GM18861 (cell line): ENCODE data around the gene CCDC110.

Source experiments
- ATAC-seq: cut with Tn5 transposase; IDR thresholded peaks from one replicate; pipeline ENCODE4 v1.9.1; 2021; ENCODE audit not compliant: unreplicated experiment

Gene CCDC110

DNA sequence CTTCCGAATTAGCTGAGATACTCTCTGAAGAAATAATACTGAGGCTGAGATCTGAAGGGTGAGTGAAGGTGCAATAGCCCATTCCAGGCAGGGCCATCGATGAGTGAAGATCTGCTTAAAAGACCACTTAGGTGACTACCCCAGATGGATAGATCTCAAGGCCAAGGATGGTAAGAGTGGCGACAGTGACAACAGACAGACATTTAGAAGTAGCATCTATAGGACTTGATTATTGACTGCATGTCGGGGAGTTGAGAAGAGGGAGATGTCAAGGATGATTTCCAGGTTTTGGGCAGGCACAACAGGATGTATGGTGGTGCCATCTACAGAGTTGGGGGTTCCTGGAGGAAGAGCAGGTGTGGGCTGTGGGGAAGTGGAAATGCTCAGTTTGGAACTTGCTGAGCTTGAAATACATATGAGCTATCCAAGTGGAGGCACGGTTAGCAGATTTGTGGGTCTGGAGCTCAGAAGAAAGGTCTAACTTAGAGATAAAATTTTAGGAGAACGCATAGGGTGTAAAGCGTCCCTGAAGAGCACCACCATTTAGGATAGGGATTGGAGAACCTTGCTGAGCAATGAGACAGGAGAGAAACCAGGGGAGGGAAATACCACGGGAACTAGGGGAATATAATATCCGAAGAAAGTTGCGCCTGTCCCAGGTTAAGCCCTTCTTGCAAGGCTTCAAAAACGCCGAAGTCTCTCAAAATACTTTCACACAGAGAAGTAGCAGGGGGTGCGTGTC lies 46.5 kb downstream of the CCDC110 start:
- no peak for ATAC-seq

DNA sequence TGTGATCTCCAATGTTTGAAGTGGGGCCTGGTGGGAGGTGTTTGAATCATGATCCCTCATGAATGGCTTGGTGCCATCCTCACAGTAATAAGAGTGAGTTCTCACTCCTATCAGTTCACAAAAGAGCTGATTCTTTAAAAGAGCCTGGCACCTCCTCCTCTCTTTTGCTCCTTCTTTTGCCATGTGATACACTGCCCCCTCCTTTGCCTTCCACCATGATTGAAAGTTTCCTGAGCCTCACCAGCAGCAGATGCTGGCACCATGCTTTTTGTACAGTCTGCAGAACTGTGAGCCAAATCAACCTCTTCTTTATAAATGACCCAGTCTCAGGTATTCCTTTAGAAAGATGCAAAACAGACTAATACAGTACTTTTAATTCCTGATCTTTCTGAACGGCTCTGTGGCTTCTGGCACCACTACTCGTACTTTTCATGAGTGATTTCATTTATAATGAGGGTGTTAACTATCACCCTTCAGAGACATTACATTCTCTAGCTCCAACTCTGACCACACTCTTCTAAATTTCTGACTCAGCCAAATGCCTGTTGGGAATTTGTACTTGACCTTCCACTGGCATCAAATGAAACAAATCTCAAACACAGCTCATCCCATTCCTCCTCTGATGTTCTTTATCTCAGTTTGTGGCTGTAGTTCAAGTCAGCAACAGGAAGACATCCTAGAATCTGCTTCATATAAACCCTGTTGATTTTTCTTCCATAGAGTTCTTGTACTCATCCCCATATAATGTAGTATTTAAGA lies 50.0 kb downstream of the CCDC110 start:
- no peak for ATAC-seq

DNA sequence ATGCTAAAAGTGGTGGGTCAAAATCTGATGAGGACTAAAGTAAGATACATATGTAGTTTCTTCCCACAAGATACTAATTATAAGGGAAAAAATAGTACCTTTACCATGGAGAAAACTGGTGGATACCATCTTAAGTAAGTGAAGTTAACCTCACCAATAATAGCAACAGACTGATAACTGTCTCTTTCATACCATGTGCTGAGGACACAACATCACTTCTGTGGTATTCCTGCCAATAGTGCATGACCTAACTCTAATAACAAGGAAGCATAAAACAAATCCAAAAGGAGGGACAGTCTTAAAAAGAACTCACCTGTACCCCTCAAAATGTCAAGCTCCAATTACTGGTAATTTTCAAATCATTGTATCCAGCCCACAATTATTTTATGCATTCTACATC lies 54.6 kb downstream of the CCDC110 start:
- no peak for ATAC-seq

DNA sequence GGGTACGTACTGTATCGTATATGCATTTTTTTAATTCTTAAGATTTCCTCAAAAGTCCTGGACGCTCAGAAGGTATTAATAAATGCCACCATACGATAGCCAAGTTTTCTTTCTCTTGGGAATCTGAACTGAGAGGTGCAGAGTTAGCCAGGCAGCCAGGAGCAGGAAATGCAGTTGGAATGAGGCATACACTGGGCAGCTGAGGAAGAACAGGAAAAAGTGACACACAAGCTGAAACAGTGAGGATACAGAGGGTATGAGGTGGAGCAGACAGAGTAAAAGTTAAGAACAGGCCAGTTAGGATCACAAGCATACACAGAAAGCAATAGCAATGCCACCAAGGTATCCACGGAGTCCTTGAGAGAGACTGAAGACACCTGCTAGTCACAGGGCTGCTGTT lies 59.1 kb downstream of the CCDC110 start:
- ATAC-seq = no peak

- ATAC-seq = no peak
Observed at GRCh38 chr4:185411849-185412248, 59.7 kb downstream of the CCDC110 start.

DNA sequence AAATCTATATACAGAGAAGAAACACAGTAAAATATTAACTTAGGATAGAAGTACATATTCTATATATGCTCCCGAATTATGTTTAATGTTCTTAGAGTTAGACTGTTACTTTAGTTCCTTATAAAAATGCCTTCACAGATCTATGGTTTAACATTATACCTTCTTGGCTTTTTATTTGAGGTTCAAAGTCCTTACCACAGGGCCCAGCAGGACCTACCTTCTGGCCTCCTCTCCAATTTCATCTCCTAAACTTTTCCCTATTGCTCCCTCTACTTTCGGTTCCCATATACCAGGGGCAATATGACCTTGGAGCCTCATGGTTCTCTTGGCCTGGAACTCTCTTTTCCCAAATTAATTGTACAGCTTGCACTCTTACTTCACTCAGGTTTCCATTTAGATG lies 63.1 kb downstream of the CCDC110 start:
- no peak for ATAC-seq

GRCh38 chr4:185405296-185405999 lies 66.1 kb downstream of the CCDC110 start:
- peak; percentile 71 for ATAC-seq

DNA sequence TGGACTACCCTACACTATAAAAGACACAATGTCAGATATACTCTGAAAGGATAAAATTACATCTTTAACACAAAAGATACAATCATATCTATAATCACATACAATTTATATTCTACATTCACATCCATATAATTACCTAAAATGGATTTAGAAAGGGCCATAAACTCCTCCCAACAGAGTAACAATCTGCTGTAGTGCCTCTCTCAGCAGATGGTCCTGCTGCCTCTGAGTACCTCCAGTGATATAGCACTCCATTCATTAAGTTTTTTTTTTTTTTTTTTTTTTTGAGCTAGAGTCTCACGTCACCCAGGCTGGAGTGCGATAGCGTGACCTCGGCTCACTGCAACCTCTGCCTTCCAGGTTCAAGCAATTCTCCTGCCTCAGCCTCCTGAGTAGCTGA lies 67.5 kb downstream of the CCDC110 start:
- ATAC-seq = no peak

GRCh38 chr4:185399466-185399865 lies 72.1 kb downstream of the CCDC110 start:
- no peak for ATAC-seq

DNA sequence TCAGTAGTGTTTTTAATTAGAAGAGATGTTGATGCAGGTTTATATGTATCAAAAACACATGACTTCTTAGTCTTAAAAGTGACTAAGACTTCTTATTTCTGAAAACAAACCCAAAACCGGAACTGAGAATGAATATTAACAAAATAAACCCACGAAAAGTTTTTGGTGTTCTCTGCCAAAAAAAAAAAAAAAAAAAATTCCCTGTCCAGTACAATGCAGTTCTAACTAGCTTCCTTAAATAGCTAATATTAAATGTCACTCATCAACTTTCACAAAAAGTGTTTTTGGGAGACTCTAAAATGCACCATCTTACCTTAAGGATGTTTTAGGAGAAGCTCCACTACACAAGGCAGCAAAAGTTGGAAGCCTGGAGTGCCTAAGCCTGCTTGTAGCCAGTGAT lies 72.9 kb downstream of the CCDC110 start:
- no peak for ATAC-seq

DNA sequence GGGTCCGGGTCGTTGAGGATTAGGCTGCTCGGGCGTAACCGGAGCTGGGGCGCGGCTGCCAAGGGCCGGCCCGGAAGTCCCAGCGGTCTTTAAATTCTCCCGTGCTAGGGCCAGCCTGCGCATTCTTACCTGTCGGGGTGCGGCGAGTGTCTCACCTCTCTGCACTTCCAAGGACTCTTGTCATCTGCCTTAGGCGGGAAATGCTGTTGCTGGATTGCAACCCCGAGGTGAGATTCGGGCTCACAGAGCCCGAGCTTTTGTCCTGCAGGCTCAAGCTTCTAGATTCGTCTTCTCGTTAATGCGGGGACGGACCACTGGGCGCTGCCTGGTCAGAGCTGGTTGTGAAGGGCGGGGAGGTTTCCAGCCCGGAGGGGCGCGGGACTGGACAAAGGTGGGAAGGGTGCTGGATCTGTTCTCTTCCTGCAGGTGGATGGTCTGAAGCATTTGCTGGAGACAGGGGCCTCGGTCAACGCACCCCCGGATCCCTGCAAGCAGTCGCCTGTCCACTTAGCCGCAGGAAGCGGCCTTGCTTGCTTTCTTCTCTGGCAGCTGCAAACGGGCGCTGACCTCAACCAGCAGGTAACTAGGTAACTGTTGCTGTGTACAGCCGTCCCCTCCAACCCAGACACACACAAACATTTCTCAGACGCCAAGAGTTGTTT lies 74.7 kb downstream of the CCDC110 start, which contains the start of gene ANKRD37:
Gene ANKRD37, plus strand, starts transcription at position 118 of the 662 bp plus-strand sequence. Its CDS starts 83 bp downstream, at position 201.
- no peak for ATAC-seq

GRCh38 chr4:185395956-185396723 lies 75.4 kb downstream of the CCDC110 start:
- peak; percentile 67 for ATAC-seq

- ATAC-seq = no peak
Observed at GRCh38 chr4:185395238-185395955, 76.1 kb downstream of the CCDC110 start, which contains the start of gene LRP2BP. Gene LRP2BP (minus strand): TSS chr4:185395924. CDS start chr4:185378186, 17,738 bp downstream.
